ENCODE measurements around the gene ITGB4. TPM values are rescaled to one million over a fixed set of nuclear protein-coding genes. Genes with fewer than 3 reads are reported as not detected.

The ITGB4 gene
- total and polyA plus RNA-seq, 10 of the 15 experiments (the other 5 are each of a cell fraction or from before 2014, with no cell fraction given): 0.06 to 1.6 (median 0.27) TPM; not detected in 2

GRCh38 chr17:75753514-75754377, 32.5 kb downstream of the ITGB4 start (continued):
- TF ChIP-seq, protein P1, sequence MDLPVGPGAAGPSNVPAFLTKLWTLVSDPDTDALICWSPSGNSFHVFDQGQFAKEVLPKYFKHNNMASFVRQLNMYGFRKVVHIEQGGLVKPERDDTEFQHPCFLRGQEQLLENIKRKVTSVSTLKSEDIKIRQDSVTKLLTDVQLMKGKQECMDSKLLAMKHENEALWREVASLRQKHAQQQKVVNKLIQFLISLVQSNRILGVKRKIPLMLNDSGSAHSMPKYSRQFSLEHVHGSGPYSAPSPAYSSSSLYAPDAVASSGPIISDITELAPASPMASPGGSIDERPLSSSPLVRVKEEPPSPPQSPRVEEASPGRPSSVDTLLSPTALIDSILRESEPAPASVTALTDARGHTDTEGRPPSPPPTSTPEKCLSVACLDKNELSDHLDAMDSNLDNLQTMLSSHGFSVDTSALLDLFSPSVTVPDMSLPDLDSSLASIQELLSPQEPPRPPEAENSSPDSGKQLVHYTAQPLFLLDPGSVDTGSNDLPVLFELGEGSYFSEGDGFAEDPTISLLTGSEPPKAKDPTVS (IDR thresholded peaks at IDR 0.05; ENCODE audit: low read depth, low read length): no peak
- TF ChIP-seq, protein P2, sequence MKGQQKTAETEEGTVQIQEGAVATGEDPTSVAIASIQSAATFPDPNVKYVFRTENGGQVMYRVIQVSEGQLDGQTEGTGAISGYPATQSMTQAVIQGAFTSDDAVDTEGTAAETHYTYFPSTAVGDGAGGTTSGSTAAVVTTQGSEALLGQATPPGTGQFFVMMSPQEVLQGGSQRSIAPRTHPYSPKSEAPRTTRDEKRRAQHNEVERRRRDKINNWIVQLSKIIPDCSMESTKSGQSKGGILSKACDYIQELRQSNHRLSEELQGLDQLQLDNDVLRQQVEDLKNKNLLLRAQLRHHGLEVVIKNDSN (IDR thresholded peaks at IDR 0.05; ENCODE audit: borderline replicate concordance, extremely low read length, insufficient read depth, low read depth, low read length): peak; percentile 96
- TF ChIP-seq NRF1 (conservative IDR thresholded peaks at IDR 0.05; ENCODE audit: low read depth, low read length) (no peak), ASH2L (IDR thresholded peaks at IDR 0.05; ENCODE audit: borderline replicate concordance, low read depth) (no peak), BHLHE40 (IDR thresholded peaks at IDR 0.05; ENCODE audit: borderline replicate concordance in 1 of 2, low read depth in 2 of 2, low read length in 1 of 2) (peak; percentile 89 to 96), SMAD5 (IDR thresholded peaks at IDR 0.05; ENCODE audit: low read depth) (no peak), RBBP5 (conservative IDR thresholded peaks at IDR 0.05) (no peak), E2F8 (IDR thresholded peaks at IDR 0.05; ENCODE audit: low read depth, partially characterized antibody) (no peak), E4F1 (IDR thresholded peaks at IDR 0.05; ENCODE audit: borderline replicate concordance, partially characterized antibody) (no peak), CEBPZ (IDR thresholded peaks at IDR 0.05; ENCODE audit: low read depth, low read length) (no peak), ZNF384 (IDR thresholded peaks at IDR 0.05; ENCODE audit: borderline replicate concordance, low read depth, low read length) (no peak)
- TF ChIP-seq, protein P3, sequence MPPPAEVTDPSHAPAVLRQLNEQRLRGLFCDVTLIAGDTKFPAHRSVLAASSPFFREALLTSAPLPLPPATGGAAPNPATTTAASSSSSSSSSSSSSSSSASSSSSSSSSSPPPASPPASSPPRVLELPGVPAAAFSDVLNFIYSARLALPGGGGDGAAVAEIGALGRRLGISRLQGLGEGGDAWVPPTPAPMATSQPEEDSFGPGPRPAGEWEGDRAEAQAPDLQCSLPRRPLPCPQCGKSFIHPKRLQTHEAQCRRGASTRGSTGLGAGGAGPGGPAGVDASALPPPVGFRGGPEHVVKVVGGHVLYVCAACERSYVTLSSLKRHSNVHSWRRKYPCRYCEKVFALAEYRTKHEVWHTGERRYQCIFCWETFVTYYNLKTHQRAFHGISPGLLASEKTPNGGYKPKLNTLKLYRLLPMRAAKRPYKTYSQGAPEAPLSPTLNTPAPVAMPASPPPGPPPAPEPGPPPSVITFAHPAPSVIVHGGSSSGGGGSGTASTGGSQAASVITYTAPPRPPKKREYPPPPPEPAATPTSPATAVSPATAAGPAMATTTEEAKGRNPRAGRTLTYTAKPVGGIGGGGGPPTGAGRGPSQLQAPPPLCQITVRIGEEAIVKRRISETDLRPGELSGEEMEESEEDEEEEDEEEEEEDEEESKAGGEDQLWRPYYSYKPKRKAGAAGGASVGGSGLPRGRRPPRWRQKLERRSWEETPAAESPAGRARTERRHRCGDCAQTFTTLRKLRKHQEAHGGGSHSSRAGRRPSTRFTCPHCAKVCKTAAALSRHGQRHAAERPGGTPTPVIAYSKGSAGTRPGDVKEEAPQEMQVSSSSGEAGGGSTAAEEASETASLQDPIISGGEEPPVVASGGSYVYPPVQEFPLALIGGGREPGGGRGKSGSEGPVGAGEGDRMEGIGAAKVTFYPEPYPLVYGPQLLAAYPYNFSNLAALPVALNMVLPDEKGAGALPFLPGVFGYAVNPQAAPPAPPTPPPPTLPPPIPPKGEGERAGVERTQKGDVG (CRISPR knock-in tag; IDR thresholded peaks at IDR 0.05): no peak
